ENCODE measurements around the gene ANXA5.

ANXA5 gene

GRCh38 chr4:121714548-121714947 lies 17.8 kb upstream of the ANXA5 start:
- Histone ChIP-seq H2AFZ (no peak overlapping the region), H3K9me3 (ENCODE audit: control insufficient read depth, low read length) (no peaks in the 10 kb centered on the region), H3K27ac (no peak overlapping the region), H3K9ac (no peak overlapping the region), H3K36me3 (ENCODE audit: control insufficient read depth, insufficient read depth, low read length) (no peaks in the 10 kb centered on the region), H3K4me1 (no peaks in the 10 kb centered on the region), H3K4me2 (ENCODE audit: low read length) (no peak overlapping the region), H3K79me2 (no peaks in the 10 kb centered on the region), H3K4me3 (ENCODE audit: low read depth, low read length) (no peak overlapping the region), H3K27me3 (ENCODE audit: control insufficient read depth, insufficient read depth, low read length) (no peaks in the 10 kb centered on the region)
- TF ChIP-seq CTCF (IDR thresholded peaks at IDR 0.05): no peak

GRCh38 chr4:121712783-121713182 lies 16.0 kb upstream of the ANXA5 start:
- Histone ChIP-seq H3K9ac (no peak overlapping the region), H3K27me3 (ENCODE audit: control insufficient read depth, insufficient read depth, low read length) (no peaks in the 10 kb centered on the region), H2AFZ (no peak overlapping the region), H3K4me3 (ENCODE audit: low read depth, low read length) (no peak overlapping the region), H3K4me2 (ENCODE audit: low read length) (no peak overlapping the region), H3K79me2 (no peaks in the 10 kb centered on the region), H3K9me3 (ENCODE audit: control insufficient read depth, low read length) (no peaks in the 10 kb centered on the region), H3K36me3 (ENCODE audit: control insufficient read depth, insufficient read depth, low read length) (no peaks in the 10 kb centered on the region), H3K27ac (no peak overlapping the region), H3K4me1 (no peaks in the 10 kb centered on the region)
- TF ChIP-seq CTCF (IDR thresholded peaks at IDR 0.05): no peak

- H3K4me3 ChIP-seq (ENCODE audit: low read depth, low read length): no peak overlapping the region
- TF ChIP-seq CTCF (IDR thresholded peaks at IDR 0.05): no peak
- H2AFZ ChIP-seq: no peak overlapping the region
- no peak overlapping the region for H3K27ac ChIP-seq
- no peaks in the 10 kb centered on the region for H3K79me2 ChIP-seq
- no peaks in the 10 kb centered on the region for H3K4me1 ChIP-seq
- no peaks in the 10 kb centered on the region for H3K36me3 ChIP-seq (ENCODE audit: control insufficient read depth, insufficient read depth, low read length)
- H3K9me3 ChIP-seq (ENCODE audit: control insufficient read depth, low read length): no peaks in the 10 kb centered on the region
- H3K9ac ChIP-seq: no peak overlapping the region
- no peak overlapping the region for H3K4me2 ChIP-seq (ENCODE audit: low read length)
- H3K27me3 ChIP-seq (ENCODE audit: control insufficient read depth, insufficient read depth, low read length): no peaks in the 10 kb centered on the region
Observed at GRCh38 chr4:121712001-121712651, 15.3 kb upstream of the ANXA5 start.

- no peak for TF ChIP-seq CTCF (IDR thresholded peaks at IDR 0.05)
- Histone ChIP-seq H3K4me1 (no peaks in the 10 kb centered on the region), H3K27ac (no peak overlapping the region), H3K9ac (no peak overlapping the region), H2AFZ (peak overlapping the region; percentile 46), H3K36me3 (ENCODE audit: control insufficient read depth, insufficient read depth, low read length) (no peaks in the 10 kb centered on the region), H3K79me2 (no peaks in the 10 kb centered on the region), H3K27me3 (ENCODE audit: control insufficient read depth, insufficient read depth, low read length) (no peaks in the 10 kb centered on the region), H3K4me3 (ENCODE audit: low read depth, low read length) (no peak overlapping the region), H3K4me2 (ENCODE audit: low read length) (no peak overlapping the region), H3K9me3 (ENCODE audit: control insufficient read depth, low read length) (no peaks in the 10 kb centered on the region)
Observed at GRCh38 chr4:121711263-121712000, 14.7 kb upstream of the ANXA5 start.

All from parathyroid adenoma (tissue), 2 donors.